Bronchus fibroblast of lung (primary cell): ENCODE measurements around the gene NEXMIF. TPM values are rescaled to one million over a fixed set of nuclear protein-coding genes. Genes with fewer than 3 reads are reported as not detected.

ENCODE experiments used
- total RNA-seq: library from RNA; depleted of rRNA; stranded (reverse); fragments of >200 nt; gene quantifications from 2 replicates; pipeline ENCODE4 v1.2.3, GENCODE V29; 2015

NEXMIF gene
- not detected in 2 replicates for total RNA-seq

DNA sequence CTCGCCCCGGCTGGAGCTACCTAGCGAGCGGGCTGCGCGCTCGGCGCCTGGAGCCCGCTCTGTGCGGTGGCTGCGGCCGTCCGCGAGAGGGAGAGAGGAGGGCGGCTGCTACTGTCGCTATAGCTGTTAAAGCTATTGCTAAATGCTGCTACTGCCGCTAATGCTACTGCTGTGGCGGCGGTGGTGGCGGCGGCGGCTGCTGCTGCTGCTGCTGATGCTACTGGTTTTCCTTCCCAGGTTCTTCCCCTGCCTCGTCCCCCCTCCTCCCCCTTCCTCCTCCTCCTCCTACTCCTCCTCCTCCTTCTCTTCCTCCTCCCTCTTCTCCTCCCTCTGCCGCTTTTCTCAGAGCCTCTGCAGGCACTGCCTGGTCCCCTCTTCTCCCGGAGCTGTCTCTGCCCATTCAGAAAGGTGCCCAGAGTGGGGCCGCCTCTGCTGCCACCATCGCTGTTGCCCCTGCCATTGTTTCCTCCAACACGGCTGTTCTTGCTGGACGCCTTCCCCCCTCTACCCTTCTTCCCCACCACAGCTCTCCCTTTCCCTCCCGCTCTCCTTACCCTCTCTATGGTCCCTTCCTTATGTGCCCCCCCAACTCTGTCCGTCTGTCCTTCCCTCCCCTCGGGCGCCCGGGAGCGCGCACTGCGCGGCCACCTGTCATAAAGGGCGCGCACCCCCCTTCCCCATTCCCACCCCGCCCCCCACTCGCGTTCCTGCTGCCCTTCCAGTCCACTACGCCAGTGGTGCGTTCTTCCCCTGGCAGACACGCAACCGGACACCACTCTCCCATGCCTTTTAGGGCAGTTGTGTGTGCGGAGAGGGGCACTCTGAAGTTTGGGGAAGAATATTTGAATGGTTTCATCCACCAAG lies at the start of gene NEXMIF:
TSS of gene NEXMIF (minus strand) at position 228 of the 864 bp plus-strand sequence.

Other genes starting within 250 kb of the NEXMIF start
- gene ABCB7, start 230.8 kb upstream of the NEXMIF start, total RNA-seq = 23.4 and 25.7 TPM in 2 replicates